Neural cell (in vitro differentiated cells): ENCODE measurements around the gene FRMD4B. TPM values are rescaled to one million over a fixed set of nuclear protein-coding genes. Genes with fewer than 3 reads are reported as not detected.

Source experiments
- H2AFZ ChIP-seq: fragments of 200-600, 300-800 bp; sonication (generic), shearing (Covaris generic); 2 replicates; pipeline ENCODE4 v1.6.0; 2014; ENCODE audit warnings: low read depth, mild to moderate bottlenecking, antibody characterized with exemption, low read length, moderate library complexity
- H3F3A ChIP-seq: fragments of 200-600 bp; shearing (Covaris generic); 2 replicates; pipeline ENCODE4 v1.6.1; 2016; ENCODE audit warnings: mild to moderate bottlenecking, moderate library complexity, mixed read lengths, antibody characterized with exemption, low read length; ENCODE audit not compliant: insufficient read depth, poor library complexity, severe bottlenecking
- H3K27ac ChIP-seq: fragments of 200-600, 300-800 bp; sonication (generic), shearing (Covaris generic); 2 replicates; pipeline ENCODE4 v1.5.1; 2014; ENCODE audit warnings: mild to moderate bottlenecking, low read length, moderate library complexity
- H3K27me3 ChIP-seq: fragments of 300-800, 200-600 bp; sonication (generic), shearing (Covaris generic); 2 replicates; pipeline ENCODE4 v1.6.0; 2014; ENCODE audit warnings: mild to moderate bottlenecking, low read depth, low read length, moderate library complexity; ENCODE audit not compliant: insufficient read depth
- H3K36me3 ChIP-seq: fragments of 300-800, 200-600 bp; sonication (generic), shearing (Covaris generic); 2 replicates; pipeline ENCODE4 v1.5.1; 2014; ENCODE audit warnings: mild to moderate bottlenecking, antibody characterized with exemption, low read length, moderate library complexity; ENCODE audit not compliant: insufficient read depth
- H3K4me2 ChIP-seq: fragments of 300-800, 200-600 bp; sonication (generic), shearing (Covaris generic); 2 replicates; pipeline ENCODE4 v1.6.0; 2014; ENCODE audit warnings: mild to moderate bottlenecking, low read length
- H3K4me3 ChIP-seq: fragments of 300-800, 200-600 bp; sonication (generic), shearing (Covaris generic); 2 replicates; pipeline ENCODE4 v1.5.1; 2014; ENCODE audit warnings: mild to moderate bottlenecking, low read length, moderate library complexity
- H3K79me2 ChIP-seq: fragments of 200-600 bp; shearing (Covaris generic); replicated peaks from 2 replicates; pipeline ENCODE4 v1.6.0; 2014; ENCODE audit warnings: mild to moderate bottlenecking, low read length, moderate library complexity; ENCODE audit not compliant: insufficient read depth
- H3K9ac ChIP-seq: fragments of 300-800, 200-600 bp; sonication (generic), shearing (Covaris generic); 2 replicates; pipeline ENCODE4 v1.6.1; 2016; ENCODE audit warnings: mild to moderate bottlenecking, low read length, mixed read lengths
- H3K9me2 ChIP-seq: fragments of 200-600 bp; shearing (Covaris generic); 2 replicates; pipeline ENCODE4 v1.6.1; 2016; ENCODE audit warnings: mild to moderate bottlenecking, low read length, mixed read lengths; ENCODE audit not compliant: insufficient read depth
- H3K9me3 ChIP-seq: fragments of 200-600, 300-800 bp; sonication (generic), shearing (Covaris generic); 2 replicates; pipeline ENCODE4 v1.6.1; 2016; ENCODE audit warnings: mild to moderate bottlenecking, mixed run types, low read length, moderate library complexity, mixed read lengths
- H4K20me1 ChIP-seq: fragments of 200-600 bp; shearing (Covaris generic); 2 replicates; pipeline ENCODE4 v1.6.1; 2016; ENCODE audit warnings: mild to moderate bottlenecking, mixed run types; ENCODE audit not compliant: insufficient read depth
- CTCF ChIP-seq: fragments of 450-650 bp; IDR thresholded peaks from 2 replicates; pipeline ENCODE4 v1.5.1; 2014; ENCODE audit warnings: antibody characterized with exemption, mild to moderate bottlenecking, moderate library complexity; ENCODE audit not compliant: poor library complexity, severe bottlenecking
- EP300 ChIP-seq: fragments of 450-650 bp; conservative IDR thresholded peaks from 2 replicates; pipeline ENCODE4 v1.6.1; 2014; ENCODE audit warnings: antibody characterized with exemption, mild to moderate bottlenecking, moderate library complexity; ENCODE audit not compliant: poor library complexity, severe bottlenecking
- EZH2 ChIP-seq: fragments of 200-600, 300-800 bp; shearing (Covaris generic), sonication (generic); IDR thresholded peaks from 2 replicates; pipeline ENCODE4 v1.6.1; 2014; ENCODE audit warnings: antibody characterized with exemption, low read length, borderline replicate concordance, mild to moderate bottlenecking; ENCODE audit not compliant: insufficient read depth, poor library complexity, severe bottlenecking
- MXI1 ChIP-seq: fragments of 450-650 bp; conservative IDR thresholded peaks from 2 replicates; pipeline ENCODE4 v1.6.1; 2014; ENCODE audit warnings: antibody characterized with exemption, mild to moderate bottlenecking; ENCODE audit not compliant: poor library complexity, severe bottlenecking
- POLR2AphosphoS5 ChIP-seq: IDR thresholded peaks from 2 replicates; pipeline ENCODE4 v1.6.1; 2012
- RAD21 ChIP-seq: fragments of 450-650 bp; conservative IDR thresholded peaks from 2 replicates; pipeline ENCODE4 v1.6.1; 2014; ENCODE audit warnings: antibody characterized with exemption, mild to moderate bottlenecking, moderate library complexity
- REST ChIP-seq: IDR thresholded peaks from 2 replicates; pipeline ENCODE4 v1.6.1; 2012; ENCODE audit warnings: borderline replicate concordance
- SMC3 ChIP-seq: fragments of 450-650 bp; conservative IDR thresholded peaks from 2 replicates; pipeline ENCODE4 v1.6.1; 2014; ENCODE audit warnings: antibody characterized with exemption, mild to moderate bottlenecking, moderate library complexity; ENCODE audit not compliant: poor library complexity
- TAF1 ChIP-seq: IDR thresholded peaks from 2 replicates; pipeline ENCODE4 v1.6.1; 2012; ENCODE audit warnings: low read depth
- polyA plus RNA-seq: library from polyadenylated mRNA; depleted of rRNA; stranded (reverse); fragments of >200 nt; gene quantifications from 2 replicates; pipeline ENCODE4 v1.2.3, GENCODE V29; 2014

FRMD4B gene
- polyA plus RNA-seq, 1 donor from 2014 or later: 6.2 TPM

GRCh38 chr3:69240651-69241568 lies 145.0 kb downstream of the FRMD4B start:
- no peak overlapping the region for H3K4me3 ChIP-seq
- H3K36me3 ChIP-seq: no peaks in the 10 kb centered on the region
- H3K79me2 ChIP-seq: peaks cover 4% of the 10 kb centered on the region
- no peaks in the 10 kb centered on the region for H4K20me1 ChIP-seq
- no peak overlapping the region for H3K27ac ChIP-seq
- no peak overlapping the region for H2AFZ ChIP-seq
- no peaks in the 10 kb centered on the region for H3K27me3 ChIP-seq
- H3K9me3 ChIP-seq: no peaks in the 10 kb centered on the region
- no peaks in the 10 kb centered on the region for H3K9me2 ChIP-seq
- no peak for TF ChIP-seq CTCF
- TF ChIP-seq REST: no peak
- no peak for TF ChIP-seq SMC3
- TF ChIP-seq POLR2AphosphoS5: no peak
- no peak for TF ChIP-seq MXI1
- TF ChIP-seq TAF1: no peak
- no peak for TF ChIP-seq RAD21
- no peak for TF ChIP-seq EZH2
- TF ChIP-seq EP300: no peak
- no peaks in the 10 kb centered on the region for H3F3A ChIP-seq
- no peak overlapping the region for H3K4me2 ChIP-seq
- H3K9ac ChIP-seq: no peak overlapping the region

GRCh38 chr3:69239063-69239462 lies 146.8 kb downstream of the FRMD4B start:
- no peak for TF ChIP-seq MXI1
- no peak for TF ChIP-seq RAD21
- no peak for TF ChIP-seq REST
- no peak for TF ChIP-seq CTCF
- TF ChIP-seq EP300: no peak
- TF ChIP-seq TAF1: no peak
- no peak for TF ChIP-seq SMC3
- no peak for TF ChIP-seq POLR2AphosphoS5
- H3K4me2 ChIP-seq: no peak overlapping the region
- H3K9ac ChIP-seq: no peak overlapping the region
- H3F3A ChIP-seq: no peaks in the 10 kb centered on the region
- no peak overlapping the region for H3K4me3 ChIP-seq
- H3K27ac ChIP-seq: no peak overlapping the region
- H2AFZ ChIP-seq: no peak overlapping the region
- H3K27me3 ChIP-seq: no peaks in the 10 kb centered on the region
- H3K36me3 ChIP-seq: no peaks in the 10 kb centered on the region
- no peaks in the 10 kb centered on the region for H3K9me2 ChIP-seq
- H3K79me2 ChIP-seq: peaks cover 4% of the 10 kb centered on the region
- H4K20me1 ChIP-seq: no peaks in the 10 kb centered on the region
- H3K9me3 ChIP-seq: no peaks in the 10 kb centered on the region
